HG03442 (cell line): ENCODE measurements around the gene NPIPA7.
"Not testable (repeated sequence)": the region's sequence is repeated elsewhere in the genome, so short reads cannot be mapped to it uniquely, and the experiment has no call there.

Source experiments
- ATAC-seq: cut with Tn5 transposase; IDR thresholded peaks from one replicate; pipeline ENCODE4 v1.9.1; 2021; ENCODE audit warnings: mild to moderate bottlenecking, moderate library complexity; ENCODE audit not compliant: unreplicated experiment

The NPIPA7 gene

GRCh38 chr16:16417914-16418544 is 39.1 kb downstream of the NPIPA7 start:
- not testable (repeated sequence) for ATAC-seq

- ATAC-seq = not testable (repeated sequence)
Observed at GRCh38 chr16:16420515-16420914, 41.6 kb downstream of the NPIPA7 start.

GRCh38 chr16:16425146-16425545 is 46.2 kb downstream of the NPIPA7 start:
- not testable (repeated sequence) for ATAC-seq

- ATAC-seq = not testable (repeated sequence)
Observed at GRCh38 chr16:16431135-16431534, 52.2 kb downstream of the NPIPA7 start.

GRCh38 chr16:16434711-16435110 is 55.8 kb downstream of the NPIPA7 start:
- not testable (repeated sequence) for ATAC-seq

- not testable (repeated sequence) for ATAC-seq
Observed at GRCh38 chr16:16441401-16441800, 62.5 kb downstream of the NPIPA7 start.
